Endothelial cell of umbilical vein (primary cell): ENCODE measurements around the gene ENDOD1.

Experiments used
- CTCF ChIP-seq, 2 donors: IDR thresholded peaks; 1 replicate in 1 of 2; 2 replicates in 1 of 2; pipeline ENCODE4 v1.5.1; 2011; ENCODE audit warnings: low read length in 2 of 2, mild to moderate bottlenecking in 2 of 2, moderate library complexity in 2 of 2, control low read depth in 1 of 2, inconsistent platforms in 1 of 2, low read depth in 1 of 2; ENCODE audit not compliant: insufficient read depth in 1 of 2; ENCODE audit errors: extremely low read depth in 1 of 2
- MAX ChIP-seq: IDR thresholded peaks from 2 replicates; pipeline ENCODE4 v1.6.1; 2011; ENCODE audit not compliant: insufficient read depth, insufficient read length

- TF ChIP-seq CTCF (IDR thresholded peaks at IDR 0.05; ENCODE audit: extremely low read depth in 1 of 2, insufficient read depth in 1 of 2, low read depth in 1 of 2, low read length in 2 of 2) (no peak), MAX (no peak)
These were observed 73.5 kb downstream of the ENDOD1 start for GRCh38 chr11:95163106-95163505.
